ENCODE data around the gene GPC6. TPM values are rescaled to one million over a fixed set of nuclear protein-coding genes. Genes with fewer than 3 reads are reported as not detected.
A peak's percentile ranks its signal among the peaks of the same experiment; 100 is the strongest.

GPC6 gene
- polyA plus RNA-seq, 1 donor from 2014 or later: 9.0 TPM

DNA sequence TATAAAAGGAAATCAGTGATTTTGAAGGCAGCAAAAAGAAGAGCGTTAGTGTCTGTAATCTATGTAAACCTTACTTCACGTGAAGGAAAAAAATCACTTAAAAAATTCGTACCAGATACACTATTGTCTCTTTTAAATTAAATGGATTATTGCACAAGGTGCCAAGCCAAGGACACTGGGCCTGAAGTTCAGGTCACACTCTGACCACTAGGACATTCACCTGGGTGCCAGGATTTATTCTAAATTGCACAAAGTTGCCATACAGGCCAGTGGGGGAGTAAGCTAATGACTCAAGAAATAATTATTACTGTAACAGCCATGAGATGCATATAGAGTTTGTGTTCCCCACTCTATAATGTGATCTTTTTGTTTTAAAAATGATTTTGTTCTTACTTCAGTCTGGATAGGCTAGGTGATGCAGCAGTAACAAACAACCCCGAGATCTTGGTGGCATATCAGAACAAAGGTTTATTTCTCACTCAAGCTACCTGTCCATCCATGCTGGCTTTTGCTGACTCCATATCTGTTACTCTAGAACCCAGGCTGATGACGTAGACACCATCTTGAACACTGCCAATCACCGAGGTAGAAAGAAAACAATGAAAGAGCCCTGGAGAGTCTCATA lies 1000.8 kb downstream of the GPC6 start:
- TF ChIP-seq EP300 (conservative IDR thresholded peaks at IDR 0.05; ENCODE audit: poor library complexity, severe bottlenecking) (no peak), TAF1 (IDR thresholded peaks at IDR 0.05; ENCODE audit: low read depth) (no peak), SMC3 (conservative IDR thresholded peaks at IDR 0.05; ENCODE audit: poor library complexity) (no peak), RAD21 (conservative IDR thresholded peaks at IDR 0.05) (no peak)
- Histone ChIP-seq H3K9me3 (ENCODE audit: low read length) (no peaks in the 10 kb centered on the region), H3K9ac (ENCODE audit: low read length) (no peak overlapping the region)

DNA sequence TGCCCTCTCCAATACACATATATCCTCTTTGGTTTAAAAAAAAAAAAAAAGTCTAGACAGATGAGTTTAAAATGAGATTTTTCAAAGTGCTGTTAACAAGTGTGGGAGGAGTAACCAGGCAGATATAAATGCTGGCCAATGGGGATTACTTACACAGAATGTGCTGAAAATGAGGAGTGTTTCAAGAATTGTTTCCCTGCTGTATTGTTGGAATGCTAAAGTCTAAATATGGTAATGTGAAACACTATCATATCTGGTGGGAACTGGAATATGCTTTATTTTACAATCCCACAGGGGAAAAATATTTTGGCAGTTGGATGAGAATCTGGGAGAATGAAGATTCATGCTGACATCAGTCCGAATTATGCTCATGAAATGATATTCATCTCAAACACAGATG lies 1002.2 kb downstream of the GPC6 start:
- H3K27ac ChIP-seq (ENCODE audit: low read length): no peak overlapping the region
- H3K4me2 ChIP-seq (ENCODE audit: low read length): no peak overlapping the region
- no peaks in the 10 kb centered on the region for H3F3A ChIP-seq (ENCODE audit: insufficient read depth, low read length, poor library complexity, severe bottlenecking)
- no peaks in the 10 kb centered on the region for H4K20me1 ChIP-seq (ENCODE audit: insufficient read depth)
- no peak overlapping the region for H3K9ac ChIP-seq (ENCODE audit: low read length)
- no peak overlapping the region for H3K4me3 ChIP-seq (ENCODE audit: low read length)
- no peak for TF ChIP-seq MXI1 (conservative IDR thresholded peaks at IDR 0.05; ENCODE audit: poor library complexity, severe bottlenecking)
- TF ChIP-seq POLR2AphosphoS5 (IDR thresholded peaks at IDR 0.05): peak; percentile 64
- TF ChIP-seq, protein P1, sequence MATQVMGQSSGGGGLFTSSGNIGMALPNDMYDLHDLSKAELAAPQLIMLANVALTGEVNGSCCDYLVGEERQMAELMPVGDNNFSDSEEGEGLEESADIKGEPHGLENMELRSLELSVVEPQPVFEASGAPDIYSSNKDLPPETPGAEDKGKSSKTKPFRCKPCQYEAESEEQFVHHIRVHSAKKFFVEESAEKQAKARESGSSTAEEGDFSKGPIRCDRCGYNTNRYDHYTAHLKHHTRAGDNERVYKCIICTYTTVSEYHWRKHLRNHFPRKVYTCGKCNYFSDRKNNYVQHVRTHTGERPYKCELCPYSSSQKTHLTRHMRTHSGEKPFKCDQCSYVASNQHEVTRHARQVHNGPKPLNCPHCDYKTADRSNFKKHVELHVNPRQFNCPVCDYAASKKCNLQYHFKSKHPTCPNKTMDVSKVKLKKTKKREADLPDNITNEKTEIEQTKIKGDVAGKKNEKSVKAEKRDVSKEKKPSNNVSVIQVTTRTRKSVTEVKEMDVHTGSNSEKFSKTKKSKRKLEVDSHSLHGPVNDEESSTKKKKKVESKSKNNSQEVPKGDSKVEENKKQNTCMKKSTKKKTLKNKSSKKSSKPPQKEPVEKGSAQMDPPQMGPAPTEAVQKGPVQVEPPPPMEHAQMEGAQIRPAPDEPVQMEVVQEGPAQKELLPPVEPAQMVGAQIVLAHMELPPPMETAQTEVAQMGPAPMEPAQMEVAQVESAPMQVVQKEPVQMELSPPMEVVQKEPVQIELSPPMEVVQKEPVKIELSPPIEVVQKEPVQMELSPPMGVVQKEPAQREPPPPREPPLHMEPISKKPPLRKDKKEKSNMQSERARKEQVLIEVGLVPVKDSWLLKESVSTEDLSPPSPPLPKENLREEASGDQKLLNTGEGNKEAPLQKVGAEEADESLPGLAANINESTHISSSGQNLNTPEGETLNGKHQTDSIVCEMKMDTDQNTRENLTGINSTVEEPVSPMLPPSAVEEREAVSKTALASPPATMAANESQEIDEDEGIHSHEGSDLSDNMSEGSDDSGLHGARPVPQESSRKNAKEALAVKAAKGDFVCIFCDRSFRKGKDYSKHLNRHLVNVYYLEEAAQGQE (IDR thresholded peaks at IDR 0.05; ENCODE audit: borderline replicate concordance): peak; percentile 69
- no peaks in the 10 kb centered on the region for H3K27me3 ChIP-seq (ENCODE audit: insufficient read depth, low read depth, low read length)
- no peaks in the 10 kb centered on the region for H3K36me3 ChIP-seq (ENCODE audit: insufficient read depth, low read length)
- no peak overlapping the region for H2AFZ ChIP-seq (ENCODE audit: low read depth, low read length)
- no peaks in the 10 kb centered on the region for H3K79me2 ChIP-seq (replicated peaks; ENCODE audit: insufficient read depth, low read length)
- no peaks in the 10 kb centered on the region for H3K9me2 ChIP-seq (ENCODE audit: insufficient read depth, low read length)
- no peaks in the 10 kb centered on the region for H3K9me3 ChIP-seq (ENCODE audit: low read length)

More for the DNA sequence above, 1000.8 kb downstream of the GPC6 start:
- H2AFZ ChIP-seq (ENCODE audit: low read depth, low read length): no peak overlapping the region
- H3K4me3 ChIP-seq (ENCODE audit: low read length): no peak overlapping the region
- H3K79me2 ChIP-seq (replicated peaks; ENCODE audit: insufficient read depth, low read length): no peaks in the 10 kb centered on the region
- no peaks in the 10 kb centered on the region for H3K9me2 ChIP-seq (ENCODE audit: insufficient read depth, low read length)
- H4K20me1 ChIP-seq (ENCODE audit: insufficient read depth): no peaks in the 10 kb centered on the region
- H3K27me3 ChIP-seq (ENCODE audit: insufficient read depth, low read depth, low read length): no peaks in the 10 kb centered on the region
- no peaks in the 10 kb centered on the region for H3K36me3 ChIP-seq (ENCODE audit: insufficient read depth, low read length)
- H3F3A ChIP-seq (ENCODE audit: insufficient read depth, low read length, poor library complexity, severe bottlenecking): no peaks in the 10 kb centered on the region
- no peak overlapping the region for H3K27ac ChIP-seq (ENCODE audit: low read length)
- H3K4me2 ChIP-seq (ENCODE audit: low read length): no peak overlapping the region

GRCh38 chr13:94232161-94232950 lies 1005.7 kb downstream of the GPC6 start:
- no peaks in the 10 kb centered on the region for H3K9me2 ChIP-seq (ENCODE audit: insufficient read depth, low read length)
- no peak overlapping the region for H3K27ac ChIP-seq (ENCODE audit: low read length)
- H3K4me2 ChIP-seq (ENCODE audit: low read length): no peak overlapping the region
- TF ChIP-seq, protein P1 (IDR thresholded peaks at IDR 0.05; ENCODE audit: borderline replicate concordance): no peak
- TF ChIP-seq EZH2 (IDR thresholded peaks at IDR 0.05; ENCODE audit: borderline replicate concordance, insufficient read depth, low read length, poor library complexity, severe bottlenecking) (no peak), RAD21 (conservative IDR thresholded peaks at IDR 0.05) (no peak), SMC3 (conservative IDR thresholded peaks at IDR 0.05; ENCODE audit: poor library complexity) (no peak), CTCF (IDR thresholded peaks at IDR 0.05; ENCODE audit: poor library complexity, severe bottlenecking) (no peak), TAF1 (IDR thresholded peaks at IDR 0.05; ENCODE audit: low read depth) (no peak), EP300 (conservative IDR thresholded peaks at IDR 0.05; ENCODE audit: poor library complexity, severe bottlenecking) (no peak), MXI1 (conservative IDR thresholded peaks at IDR 0.05; ENCODE audit: poor library complexity, severe bottlenecking) (no peak), POLR2AphosphoS5 (IDR thresholded peaks at IDR 0.05) (no peak)
- no peaks in the 10 kb centered on the region for H3K27me3 ChIP-seq (ENCODE audit: insufficient read depth, low read depth, low read length)
- no peaks in the 10 kb centered on the region for H3K79me2 ChIP-seq (replicated peaks; ENCODE audit: insufficient read depth, low read length)
- no peaks in the 10 kb centered on the region for H4K20me1 ChIP-seq (ENCODE audit: insufficient read depth)
- H2AFZ ChIP-seq (ENCODE audit: low read depth, low read length): no peak overlapping the region
- no peaks in the 10 kb centered on the region for H3K36me3 ChIP-seq (ENCODE audit: insufficient read depth, low read length)
- no peak overlapping the region for H3K4me3 ChIP-seq (ENCODE audit: low read length)
- H3K9ac ChIP-seq (ENCODE audit: low read length): no peak overlapping the region
- H3F3A ChIP-seq (ENCODE audit: insufficient read depth, low read length, poor library complexity, severe bottlenecking): no peaks in the 10 kb centered on the region
- no peaks in the 10 kb centered on the region for H3K9me3 ChIP-seq (ENCODE audit: low read length)

All from neural cell (in vitro differentiated cells).